Lower leg skin (tissue), 4 donors: ENCODE measurements around the gene SDK1. TPM values are rescaled to one million over a fixed set of nuclear protein-coding genes. Genes with fewer than 3 reads are reported as not detected.
"Not testable (repeated sequence)": the region's sequence is repeated elsewhere in the genome, so short reads cannot be mapped to it uniquely, and the experiment has no call there.

Experiments
- DNase-seq, 2 donors: peaks; one replicate each; pipeline ENCODE4 v3.0.0-alpha.2; 2019; ENCODE audit warnings: low spot score in 2 of 2
- H3K4me3 ChIP-seq: fragments of 200-600 bp; sonication (generic); 2 replicates; pipeline ENCODE4 v1.5.1; 2017; ENCODE audit warnings: mild to moderate bottlenecking, low read depth; ENCODE audit not compliant: poor library complexity, severe bottlenecking
- CTCF ChIP-seq, 3 donors: fragments of 450-650 bp; IDR thresholded peaks; one replicate each; pipeline ENCODE4 v1.5.1; 2016; ENCODE audit warnings: antibody characterized with exemption in 3 of 3, mild to moderate bottlenecking in 3 of 3, moderate library complexity in 2 of 3
- POLR2A ChIP-seq, 2 donors: fragments of 450-650 bp; IDR thresholded peaks; one replicate each; pipeline ENCODE4 v1.6.1; 2016 to 2017; ENCODE audit warnings: antibody characterized with exemption in 2 of 2, mild to moderate bottlenecking in 1 of 2, moderate library complexity in 1 of 2
- WGBS, 2 donors: methylation state at CpG; one replicate each; pipeline ENCODE4 v1.1.5; 2018; 5-methylcytosine and 5-hydroxymethylcytosine counted together
- intact Hi-C: fragments of 100-400 bp; cut with DNase I; formaldehyde crosslinking; loops from one replicate; pipeline ENCODE4 v1.15.0; 2023; ENCODE audit warnings: low total_unique reads
- total RNA-seq, 4 donors: library from RNA; depleted of rRNA; stranded (reverse); fragments of >200 nt; gene quantifications; one replicate each; pipeline ENCODE4 v1.1.0, GENCODE V29; 2016

SDK1 gene
- total RNA-seq, 4 donors from 2014 or later: 1.9 to 7.2 (median 5.1) TPM

GRCh38 chr7:4260867-4261600, 960.0 kb downstream of the SDK1 start:
- TF ChIP-seq CTCF (IDR thresholded peaks at IDR 0.05) (no peak), POLR2A (IDR thresholded peaks at IDR 0.05) (no peak)
- intact Hi-C loops: no loop called here
- DNase-seq: no peak

GRCh38 chr7:4261601-4261960, 960.5 kb downstream of the SDK1 start:
- WGBS, 2 donors: 78 to 84% methylated on average over 11 of the region's 11 CpGs
- DNase-seq: no peak
- intact Hi-C loops: no loop called here
- no peak overlapping the region for H3K4me3 ChIP-seq
- TF ChIP-seq POLR2A (IDR thresholded peaks at IDR 0.05) (no peak), CTCF (IDR thresholded peaks at IDR 0.05) (no peak)

More at GRCh38 chr7:4260867-4261600, 960.0 kb downstream of the SDK1 start:
- H3K4me3 ChIP-seq: no peak overlapping the region
- 58 to 60% methylated on average over 19 of the region's 19 CpGs for WGBS, 2 donors

DNA sequence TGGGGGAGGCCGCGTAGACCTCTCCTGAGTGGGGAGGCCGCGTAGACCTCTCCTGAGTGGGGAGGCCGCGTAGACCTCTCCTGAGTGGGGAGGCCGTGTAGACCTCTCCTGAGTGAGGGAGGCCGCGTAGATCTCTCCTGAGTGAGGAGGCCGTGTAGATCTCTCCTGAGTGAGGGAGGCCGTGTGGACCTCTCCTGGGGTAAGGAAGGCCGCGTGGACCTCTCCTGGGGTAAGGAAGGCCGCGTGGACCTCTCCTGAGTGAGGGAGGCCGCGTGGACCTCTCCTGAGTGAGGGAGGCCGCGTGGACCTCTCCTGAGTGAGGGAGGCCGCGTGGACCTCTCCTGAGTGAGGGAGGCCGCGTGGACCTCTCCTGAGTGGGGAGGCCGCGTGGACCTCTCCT, 963.2 kb downstream of the SDK1 start:
- DNase-seq: peak in 1 of 2 donors; percentile 52
- intact Hi-C loops, H3K4me3 ChIP-seq: not testable (repeated sequence)
- WGBS, 2 donors: 91 to 96% methylated on average over 25 of the region's 25 CpGs

- no peak overlapping the region for H3K4me3 ChIP-seq
- WGBS, 2 donors: 49 to 56% methylated on average over 31 to 43 of the region's 43 CpGs
- peak in 1 of 2 donors; percentile 82 for DNase-seq
- TF ChIP-seq POLR2A (IDR thresholded peaks at IDR 0.05): no peak
- no peak for TF ChIP-seq CTCF (IDR thresholded peaks at IDR 0.05)
- intact Hi-C loops: no loop called here
Observed at GRCh38 chr7:4265066-4265465, 964.0 kb downstream of the SDK1 start.

DNA sequence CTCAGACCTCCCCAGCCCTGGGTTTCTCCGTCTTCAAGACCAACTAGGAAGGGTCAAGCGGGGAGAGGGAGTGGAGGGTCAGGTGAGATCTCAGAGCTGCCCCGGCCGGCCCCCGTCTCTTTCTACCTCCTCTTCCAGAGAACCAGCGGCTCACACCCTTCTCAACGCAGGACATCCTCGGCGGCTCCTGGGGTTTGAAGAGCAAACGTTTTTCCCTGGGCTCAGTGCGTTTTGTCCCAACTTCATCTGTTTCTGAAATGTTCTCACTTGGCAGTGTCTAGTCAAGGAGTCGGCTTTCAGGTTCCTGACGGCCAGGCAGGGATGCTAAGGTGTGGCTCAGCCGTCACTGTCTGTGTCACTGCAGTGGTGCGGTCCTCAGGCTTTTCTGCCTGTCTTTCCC, 964.6 kb downstream of the SDK1 start:
- 71 to 78% methylated on average over 15 of the region's 15 CpGs for WGBS, 2 donors
- no peak overlapping the region for H3K4me3 ChIP-seq
- DNase-seq: peak in 1 of 2 donors; percentile 78
- TF ChIP-seq CTCF (IDR thresholded peaks at IDR 0.05) (no peak), POLR2A (IDR thresholded peaks at IDR 0.05) (no peak)
- intact Hi-C loops: no loop called here

- no peak overlapping the region for H3K4me3 ChIP-seq
- peak in 1 of 2 donors; percentile 75 for DNase-seq
- TF ChIP-seq CTCF (IDR thresholded peaks at IDR 0.05) (no peak), POLR2A (IDR thresholded peaks at IDR 0.05) (no peak)
- intact Hi-C loops: no loop called here
- 89% methylated on average over 18 to 21 of the region's 21 CpGs for WGBS, 2 donors
Observed at GRCh38 chr7:4266270-4267040, 965.4 kb downstream of the SDK1 start.
